ENCODE measurements around the gene MCU. TPM values are rescaled to one million over a fixed set of nuclear protein-coding genes. Genes with fewer than 3 reads are reported as not detected.

Gene MCU
- total and polyA plus RNA-seq, 2 of the 8 experiments (the other 6 are each of a cell fraction or from before 2014, with no cell fraction given), result 51.6 to 62.2 TPM

DNA sequence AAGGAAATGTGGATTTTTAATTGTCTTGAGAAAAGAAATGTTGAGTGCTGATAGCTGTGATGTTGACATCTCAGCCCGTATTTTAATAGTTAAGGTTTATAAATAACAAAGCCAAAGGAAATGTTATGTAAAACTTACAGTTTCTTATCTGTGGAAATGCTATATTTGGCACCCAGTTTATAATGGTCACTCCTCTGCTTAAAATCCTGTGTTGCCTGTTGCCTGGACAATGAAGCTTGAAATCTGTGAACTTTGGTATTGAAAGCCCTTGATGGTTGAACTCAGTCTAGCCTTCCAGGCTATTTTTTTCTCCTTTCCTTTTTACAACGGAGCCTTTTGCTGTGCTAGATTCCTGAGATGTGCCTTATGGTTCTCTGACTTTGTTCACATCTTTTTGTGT is 46.5 kb downstream of the MCU start (continued):
- TF ChIP-seq SIN3A (conservative IDR thresholded peaks at IDR 0.05 in 1 of 2, IDR thresholded peaks at IDR 0.05 in 1 of 2; ENCODE audit: low read depth in 1 of 2, low read length in 2 of 2) (no peak), SRF (IDR thresholded peaks at IDR 0.05; ENCODE audit: low read depth, low read length) (no peak), CBX5 (IDR thresholded peaks at IDR 0.05; ENCODE audit: low read depth, low read length) (no peak), RNF2 (IDR thresholded peaks at IDR 0.05; ENCODE audit: borderline replicate concordance, low read depth, low read length, missing control alignments, poor library complexity, severe bottlenecking) (no peak)
